Skeletal muscle tissue (tissue), 4 donors: ENCODE results near the gene C1orf35. TPM values are rescaled to one million over a fixed set of nuclear protein-coding genes. Genes with fewer than 3 reads are reported as not detected.

Experiments used
- H3K27ac ChIP-seq: one replicate; pipeline ENCODE4 v1.7.0; 2013; ENCODE audit warnings: mild to moderate bottlenecking, low read depth, low read length, inconsistent platforms
- H3K27me3 ChIP-seq, 3 donors: one replicate each; pipeline ENCODE4 v1.7.0; 2013; ENCODE audit warnings: low read length in 3 of 3; ENCODE audit not compliant: control insufficient read depth in 3 of 3, insufficient read depth in 3 of 3
- H3K36me3 ChIP-seq, 3 donors: one replicate each; pipeline ENCODE4 v1.7.0; 2013; ENCODE audit warnings: low read length in 3 of 3; ENCODE audit not compliant: control insufficient read depth in 3 of 3, insufficient read depth in 3 of 3
- H3K4me1 ChIP-seq, 3 donors: one replicate each; pipeline ENCODE4 v1.7.0; 2013; ENCODE audit warnings: low read length in 3 of 3, mild to moderate bottlenecking in 3 of 3; ENCODE audit not compliant: control insufficient read depth in 3 of 3, insufficient read depth in 3 of 3
- H3K4me3 ChIP-seq, 3 donors: one replicate each; pipeline ENCODE4 v1.7.0; 2013; ENCODE audit warnings: low read length in 3 of 3
- H3K9ac ChIP-seq, 3 donors: one replicate each; pipeline ENCODE4 v1.7.0; 2013; ENCODE audit warnings: low read length in 3 of 3, mild to moderate bottlenecking in 3 of 3, moderate library complexity in 2 of 3, low read depth in 1 of 3
- H3K9me3 ChIP-seq, 3 donors: one replicate each; pipeline ENCODE4 v1.7.0; 2013; ENCODE audit warnings: low read length in 3 of 3; ENCODE audit not compliant: control insufficient read depth in 3 of 3
- total RNA-seq: library from RNA; depleted of rRNA; stranded (reverse); fragments of >200 nt; gene quantifications from one replicate; pipeline ENCODE4 v1.2.3, GENCODE V29; 2014
- donor health status: Osteomylitis.

Gene C1orf35
- total RNA-seq, 1 donor from 2014 or later = 4.7 TPM

DNA sequence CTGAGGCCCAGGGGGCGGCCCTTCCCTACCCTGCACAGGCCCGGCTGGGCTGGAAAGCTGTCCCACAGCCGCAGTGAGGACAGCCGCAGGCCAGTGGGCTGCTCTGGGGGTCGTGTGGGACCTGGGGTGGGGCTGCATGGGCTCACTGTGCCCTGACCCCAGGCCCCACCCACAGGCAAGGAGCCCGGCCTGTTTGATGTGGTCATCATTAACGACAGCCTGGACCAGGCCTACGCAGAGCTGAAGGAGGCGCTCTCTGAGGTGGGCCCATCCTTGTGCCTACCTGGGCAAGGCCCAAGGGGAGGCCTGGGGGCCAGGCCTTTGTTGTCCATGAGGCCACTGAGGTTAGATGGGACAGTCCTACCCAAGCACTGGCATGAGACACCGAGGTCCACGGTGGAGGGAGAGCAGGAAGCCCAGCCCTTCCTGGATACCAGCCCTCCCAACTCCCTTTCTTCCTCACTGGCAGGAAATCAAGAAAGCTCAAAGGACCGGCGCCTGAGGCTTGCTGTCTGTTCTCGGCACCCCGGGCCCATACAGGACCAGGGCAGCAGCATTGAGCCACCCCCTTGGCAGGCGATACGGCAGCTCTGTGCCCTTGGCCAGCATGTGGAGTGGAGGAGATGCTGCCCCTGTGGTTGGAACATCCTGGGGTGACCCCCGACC lies 45.2 kb upstream of the C1orf35 start:
- H3K4me3 ChIP-seq = no peak overlapping the region
- H3K27me3 ChIP-seq = no peaks in the 10 kb centered on the region
- H3K4me1 ChIP-seq = peaks cover 29 to 48% (median 42%) of the 10 kb centered on the region in 3 donors
- peaks cover 20 to 29% (median 23%) of the 10 kb centered on the region in 3 donors for H3K36me3 ChIP-seq
- H3K9me3 ChIP-seq = no peaks in the 10 kb centered on the region
- H3K27ac ChIP-seq = peak overlapping the region; percentile 54
- peak overlapping the region in 1 of 3 donors; percentile 33 for H3K9ac ChIP-seq

DNA sequence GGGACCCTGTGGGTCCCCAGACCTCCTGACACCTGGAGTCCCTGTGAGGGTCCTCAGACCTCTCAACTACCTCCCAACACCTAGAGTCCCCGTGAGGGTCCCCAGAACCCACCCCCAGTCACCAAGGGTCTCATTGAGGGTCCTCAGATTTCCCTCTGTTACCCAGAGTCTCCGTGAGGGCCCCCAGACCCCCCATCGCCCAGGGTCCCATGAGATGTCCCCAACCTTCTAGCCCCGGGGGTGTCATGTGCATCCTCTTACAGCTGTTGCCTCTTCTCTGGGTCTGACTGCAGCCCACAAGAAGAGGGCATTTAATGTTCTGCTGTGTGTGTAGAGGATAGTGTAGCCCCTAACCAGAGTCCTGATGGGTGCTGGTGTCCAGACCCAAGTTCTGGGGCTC lies 44.6 kb upstream of the C1orf35 start:
- Histone ChIP-seq H3K9me3 (no peaks in the 10 kb centered on the region), H3K27me3 (no peaks in the 10 kb centered on the region), H3K4me3 (no peak overlapping the region), H3K4me1 (peaks cover 35 to 54% (median 47%) of the 10 kb centered on the region in 3 donors), H3K27ac (no peak overlapping the region), H3K36me3 (peaks cover 20 to 29% (median 23%) of the 10 kb centered on the region in 3 donors), H3K9ac (no peak overlapping the region)

DNA sequence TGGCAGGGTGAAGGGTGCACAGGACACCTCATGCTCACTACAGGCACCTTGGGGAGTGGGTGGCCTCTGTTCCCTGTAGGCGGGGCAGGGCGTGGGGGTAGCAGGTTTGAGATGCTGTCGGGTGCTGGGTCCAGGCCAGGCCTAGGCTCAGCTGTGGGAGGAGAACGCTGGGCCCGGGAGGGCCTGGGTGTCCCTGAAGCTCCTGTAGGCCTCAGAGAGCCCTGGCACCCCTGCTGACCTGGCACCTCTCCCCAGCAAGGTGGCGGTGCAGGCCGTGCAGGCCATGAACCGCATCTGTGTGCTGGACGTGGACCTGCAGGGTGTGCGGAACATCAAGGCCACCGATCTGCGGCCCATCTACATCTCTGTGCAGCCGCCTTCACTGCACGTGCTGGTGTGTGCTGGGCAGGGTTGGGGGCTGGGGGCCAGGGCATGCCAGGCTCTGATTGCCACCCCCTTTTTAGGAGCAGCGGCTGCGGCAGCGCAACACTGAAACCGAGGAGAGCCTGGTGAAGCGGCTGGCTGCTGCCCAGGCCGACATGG lies 44.1 kb upstream of the C1orf35 start:
- H3K36me3 ChIP-seq = peaks cover 20 to 29% (median 23%) of the 10 kb centered on the region in 3 donors
- no peak overlapping the region for H3K27ac ChIP-seq
- H3K4me1 ChIP-seq = peaks cover 40 to 60% (median 53%) of the 10 kb centered on the region in 3 donors

DNA sequence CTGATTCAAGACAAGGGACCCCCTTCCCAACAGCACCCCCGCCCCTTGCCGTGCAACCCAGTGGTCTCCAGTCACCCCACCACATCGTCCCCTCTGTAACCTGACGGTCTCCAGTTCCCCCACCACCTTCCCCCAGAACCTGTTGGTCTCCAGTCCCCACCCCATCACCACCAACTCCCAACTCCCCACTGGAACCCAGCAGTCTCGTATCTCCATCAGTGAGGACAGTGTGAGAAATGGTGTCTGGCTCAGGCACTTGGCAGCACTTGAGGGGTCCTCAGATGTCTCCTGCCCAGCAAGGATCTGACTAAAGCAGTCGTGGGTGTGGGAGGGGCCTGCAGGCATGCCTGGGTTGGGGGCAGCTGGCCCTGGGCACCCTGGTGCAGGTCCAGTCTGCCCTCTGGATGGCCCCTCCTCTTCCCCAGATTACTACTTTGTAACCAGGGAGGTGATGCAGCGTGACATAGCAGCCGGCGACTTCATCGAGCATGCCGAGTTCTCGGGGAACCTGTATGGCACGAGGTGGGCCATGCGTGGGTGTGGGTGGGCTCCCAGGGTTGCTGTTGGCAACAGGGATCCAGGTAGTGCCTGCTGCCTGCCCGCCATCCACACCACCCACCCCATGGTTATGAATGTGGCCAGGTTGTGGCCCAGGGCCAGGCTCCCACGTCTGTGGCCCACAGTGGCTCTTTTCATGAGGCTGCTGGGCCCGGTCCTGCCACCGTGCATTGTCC lies 43.5 kb upstream of the C1orf35 start:
- Histone ChIP-seq H3K36me3 (peaks cover 20 to 29% (median 23%) of the 10 kb centered on the region in 3 donors), H3K9me3 (no peaks in the 10 kb centered on the region), H3K4me1 (peaks cover 44 to 63% (median 56%) of the 10 kb centered on the region in 3 donors), H3K27ac (no peak overlapping the region), H3K4me3 (no peak overlapping the region), H3K27me3 (no peaks in the 10 kb centered on the region), H3K9ac (no peak overlapping the region)

More for the DNA sequence above, 44.1 kb upstream of the C1orf35 start:
- no peaks in the 10 kb centered on the region for H3K9me3 ChIP-seq
- H3K9ac ChIP-seq = no peak overlapping the region
- no peaks in the 10 kb centered on the region for H3K27me3 ChIP-seq
- H3K4me3 ChIP-seq = no peak overlapping the region

DNA sequence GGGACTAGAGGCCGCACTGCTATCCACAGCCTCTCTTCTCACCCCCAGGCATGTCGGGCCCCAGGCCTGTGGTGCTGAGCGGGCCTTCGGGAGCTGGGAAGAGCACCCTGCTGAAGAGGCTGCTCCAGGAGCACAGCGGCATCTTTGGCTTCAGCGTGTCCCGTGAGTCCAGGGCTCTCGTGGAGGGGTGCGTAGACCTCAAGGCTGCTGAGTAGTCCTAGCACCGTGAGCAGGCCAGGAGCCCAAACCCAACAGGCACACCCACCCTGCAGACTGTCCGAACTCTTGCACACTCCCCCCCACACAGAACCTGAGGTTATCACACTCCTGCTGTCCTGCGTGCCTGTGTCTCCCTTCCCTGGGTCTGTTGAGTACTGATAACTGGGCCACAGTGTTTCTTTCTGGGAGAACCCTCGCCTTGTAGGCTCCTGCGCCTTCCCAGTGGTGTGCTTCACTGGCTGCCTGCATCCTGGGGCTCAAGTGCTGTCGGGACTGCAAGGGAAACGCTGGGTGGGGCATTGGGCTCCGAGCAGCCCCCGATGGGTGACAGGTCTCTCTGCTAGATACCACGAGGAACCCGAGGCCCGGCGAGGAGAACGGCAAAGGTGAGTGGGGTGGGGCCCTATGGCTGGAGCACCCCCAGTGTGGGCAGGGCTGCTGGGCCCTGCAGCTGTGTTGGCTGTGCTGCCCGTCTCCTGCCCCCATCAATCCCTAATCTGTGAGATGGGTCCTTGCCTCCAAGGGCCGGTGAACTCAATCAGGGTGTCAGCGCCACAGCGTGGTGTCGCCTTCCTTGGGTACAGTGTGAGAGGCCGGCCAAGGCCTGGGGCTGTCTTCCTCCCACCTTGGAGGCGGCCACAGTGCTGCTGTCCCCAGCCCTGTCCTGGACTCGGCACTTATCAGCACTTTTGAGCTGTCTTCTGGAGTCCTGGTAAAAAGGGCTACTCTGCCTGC lies 42.6 kb upstream of the C1orf35 start:
- Histone ChIP-seq H3K9me3 (no peaks in the 10 kb centered on the region), H3K4me3 (no peak overlapping the region), H3K27me3 (no peaks in the 10 kb centered on the region), H3K9ac (no peak overlapping the region), H3K36me3 (peaks cover 20 to 29% (median 23%) of the 10 kb centered on the region in 3 donors), H3K27ac (no peak overlapping the region), H3K4me1 (peaks cover 45 to 64% (median 56%) of the 10 kb centered on the region in 3 donors)

DNA sequence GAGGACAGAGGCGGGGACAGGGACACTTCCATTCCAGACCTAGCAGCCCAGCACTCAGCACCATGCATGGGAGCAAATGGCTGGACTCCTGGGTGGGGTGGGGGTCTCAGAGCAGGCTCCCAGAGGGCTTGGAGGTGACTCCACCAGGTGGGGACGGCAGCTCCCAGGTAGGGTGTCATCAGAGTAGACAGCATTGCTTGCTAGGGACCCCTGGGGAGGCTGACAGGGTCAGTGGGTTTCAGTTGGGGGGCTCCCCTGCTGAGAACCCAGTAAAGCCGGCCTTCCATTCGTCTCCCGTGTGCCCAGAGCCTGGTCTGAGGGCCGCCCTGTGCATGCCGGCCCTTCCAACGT lies 41.8 kb upstream of the C1orf35 start:
- no peak overlapping the region for H3K9ac ChIP-seq
- peaks cover 20 to 29% (median 23%) of the 10 kb centered on the region in 3 donors for H3K36me3 ChIP-seq
- H3K4me1 ChIP-seq = peaks cover 45 to 63% (median 55%) of the 10 kb centered on the region in 3 donors

DNA sequence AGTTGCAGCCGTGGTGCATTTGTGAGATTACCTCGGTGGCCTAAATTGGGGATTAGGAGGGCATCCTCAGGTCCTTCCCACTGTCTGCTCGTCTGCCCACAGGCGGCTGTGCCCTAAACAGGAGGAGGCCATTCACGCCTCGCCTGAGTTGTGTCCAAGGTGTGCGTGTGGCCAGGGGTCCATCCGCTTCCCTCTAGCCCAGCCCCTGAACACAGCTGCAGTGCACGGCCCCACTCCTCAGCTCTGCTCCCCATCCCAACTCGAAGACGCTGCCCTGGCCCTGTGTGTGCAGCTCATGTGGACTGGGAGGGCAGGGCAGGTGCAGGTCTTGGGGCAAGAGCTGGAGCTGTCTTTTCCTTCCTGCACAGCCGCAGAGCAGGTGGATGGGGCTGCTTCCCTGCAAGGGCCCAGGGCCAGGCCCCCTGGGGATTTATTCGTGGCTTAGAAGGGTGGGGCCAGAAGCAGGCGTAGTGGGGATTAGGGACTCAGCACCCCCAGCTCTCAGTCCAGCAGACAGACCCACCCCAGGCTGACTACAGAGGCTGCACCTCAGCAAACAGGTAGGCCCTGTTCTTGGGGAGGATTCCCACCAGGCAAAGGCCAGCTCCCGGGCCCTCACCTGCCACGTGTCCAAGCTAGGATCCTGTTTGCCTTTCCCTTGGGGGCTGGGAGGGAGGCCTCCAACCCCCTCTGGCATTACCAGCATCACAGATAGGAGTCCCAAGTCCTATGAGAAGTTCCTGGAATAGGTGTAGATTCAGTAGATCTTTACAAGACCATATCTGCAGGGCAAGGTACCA lies 41.3 kb upstream of the C1orf35 start:
- Histone ChIP-seq H3K4me1 (peaks cover 43 to 63% (median 54%) of the 10 kb centered on the region in 3 donors), H3K9me3 (no peaks in the 10 kb centered on the region), H3K27me3 (no peaks in the 10 kb centered on the region), H3K36me3 (peaks cover 20 to 29% (median 23%) of the 10 kb centered on the region in 3 donors), H3K4me3 (no peak overlapping the region), H3K9ac (peak overlapping the region in 1 of 3 donors; percentile 41), H3K27ac (no peak overlapping the region)

More for the DNA sequence above, 41.8 kb upstream of the C1orf35 start:
- Histone ChIP-seq H3K9me3 (no peaks in the 10 kb centered on the region), H3K4me3 (no peak overlapping the region), H3K27me3 (no peaks in the 10 kb centered on the region), H3K27ac (no peak overlapping the region)

DNA sequence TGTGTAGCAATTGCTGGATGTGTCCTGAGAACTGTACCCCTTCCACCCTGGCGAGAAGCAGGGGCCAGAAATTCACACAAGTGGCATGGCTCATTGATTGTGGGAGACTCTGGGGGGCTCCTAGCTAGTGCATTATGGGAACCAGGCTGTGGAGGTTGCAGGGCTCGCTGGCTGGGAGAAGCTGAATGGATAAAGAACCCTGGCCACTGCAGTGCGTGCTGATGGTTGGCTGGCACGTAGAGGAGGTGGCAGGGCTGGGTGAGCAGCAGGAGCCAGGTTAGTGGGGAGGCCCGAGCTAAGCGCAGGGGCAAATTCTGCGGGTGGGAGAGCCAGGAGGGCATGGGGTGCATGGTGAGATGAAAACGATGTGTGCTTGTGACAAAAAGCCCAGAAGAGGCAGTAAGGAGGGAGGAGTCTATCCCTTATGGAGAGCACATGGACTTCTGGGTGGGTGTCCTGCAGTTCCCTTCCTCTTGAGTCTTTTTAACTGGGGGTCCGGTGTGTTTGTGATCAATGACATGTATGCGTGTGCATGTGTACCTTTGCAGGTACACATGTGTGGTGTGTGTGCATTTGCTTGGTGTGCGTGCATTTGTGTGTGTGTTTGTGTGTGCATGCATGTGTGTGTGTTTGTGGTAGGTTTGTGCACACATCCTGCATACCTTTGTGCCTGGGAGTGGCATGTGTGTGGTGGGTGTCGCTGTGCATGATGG lies 40.5 kb upstream of the C1orf35 start:
- Histone ChIP-seq H3K9ac (peak overlapping the region in 2 of 3 donors; percentile 17 to 41), H3K4me1 (peaks cover 38 to 60% (median 48%) of the 10 kb centered on the region in 3 donors), H3K36me3 (peaks cover 20 to 25% (median 23%) of the 10 kb centered on the region in 3 donors), H3K27me3 (no peaks in the 10 kb centered on the region), H3K4me3 (no peak overlapping the region), H3K27ac (no peak overlapping the region), H3K9me3 (no peaks in the 10 kb centered on the region)
